ENCODE measurements around the gene VWA1. TPM values are rescaled to one million over a fixed set of nuclear protein-coding genes. Genes with fewer than 3 reads are reported as not detected.

Gene VWA1
- total and polyA plus RNA-seq, 4 donors: 51.7 to 94.3 (median 69.1) TPM

GRCh38 chr1:1420654-1421141 is 14.8 kb upstream of the VWA1 start:
- no peak for ATAC-seq (ENCODE audit: insufficient read depth, low FRiP score)
- no peak overlapping the region for H3K9ac ChIP-seq (ENCODE audit: insufficient read depth in 1 of 2, low read length in 2 of 2)
- H3K27me3 ChIP-seq (ENCODE audit: control insufficient read depth in 3 of 3, insufficient read depth in 3 of 3, low read length in 2 of 3): no peaks in the 10 kb centered on the region
- H3K36me3 ChIP-seq (ENCODE audit: control insufficient read depth in 4 of 4, insufficient read depth in 4 of 4, low read length in 4 of 4): no peaks in the 10 kb centered on the region
- no peak for DNase-seq
- H3K4me1 ChIP-seq (ENCODE audit: control insufficient read depth in 5 of 5, insufficient read depth in 5 of 5, low read length in 5 of 5): peaks cover 0 to 24% (median 0%) of the 10 kb centered on the region in 5 donors
- TF ChIP-seq CTCF (IDR thresholded peaks at IDR 0.05; ENCODE audit: control extremely low read depth, extremely low read depth): no peak
- WGBS, 2 donors: 67 to 86% methylated on average over 12 of the region's 12 CpGs
- peak overlapping the region; percentile 18 for H3K4me3 ChIP-seq
- peaks cover 0 to 2% (median 0%) of the 10 kb centered on the region in 4 donors for H3K9me3 ChIP-seq (ENCODE audit: control insufficient read depth in 4 of 4, insufficient read depth in 3 of 4, low read length in 3 of 4)
- H3K27ac ChIP-seq (ENCODE audit: low read depth in 1 of 2, low read length in 1 of 2): peak overlapping the region in 1 of 2 donors; percentile 83

GRCh38 chr1:1421147-1421906 is 14.2 kb upstream of the VWA1 start, which contains the start of gene ANKRD65:
ANKRD65 (minus strand) TSS chr1:1421276; CDS start chr1:1421005, 271 bp downstream.
- Histone ChIP-seq H3K9ac (ENCODE audit: insufficient read depth in 1 of 2, low read length in 2 of 2) (no peak within 1 kb of the TSS), H3K4me3 (peak within 1 kb of the TSS; percentile 49), H3K9me3 (ENCODE audit: control insufficient read depth in 4 of 4, insufficient read depth in 3 of 4, low read length in 3 of 4) (peaks cover 0 to 2% (median 0%) of the 10 kb centered on the region in 4 donors), H3K27ac (ENCODE audit: low read depth in 1 of 2, low read length in 1 of 2) (peak within 1 kb of the TSS in 1 of 2 donors; percentile 83), H3K4me1 (ENCODE audit: control insufficient read depth in 5 of 5, insufficient read depth in 5 of 5, low read length in 5 of 5) (peaks cover 0 to 24% (median 0%) of the 10 kb centered on the region in 5 donors), H3K36me3 (ENCODE audit: control insufficient read depth in 4 of 4, insufficient read depth in 4 of 4, low read length in 4 of 4) (no peaks in the 10 kb centered on the region), H3K27me3 (ENCODE audit: control insufficient read depth in 3 of 3, insufficient read depth in 3 of 3, low read length in 2 of 3) (no peaks in the 10 kb centered on the region)
- DNase-seq (peak in 1 of 3 donors; percentile 52), ATAC-seq (ENCODE audit: insufficient read depth, low FRiP score) (peak; percentile 43)
- 69 to 85% methylated on average over 16 to 18 of the region's 18 CpGs for WGBS, 2 donors
- TF ChIP-seq CTCF (IDR thresholded peaks at IDR 0.05; ENCODE audit: control extremely low read depth, extremely low read depth): no peak

GRCh38 chr1:1421907-1422464 is 13.5 kb upstream of the VWA1 start:
- H3K9ac ChIP-seq (ENCODE audit: insufficient read depth in 1 of 2, low read length in 2 of 2): peak overlapping the region in 1 of 2 donors; percentile 23
- H3K9me3 ChIP-seq (ENCODE audit: control insufficient read depth in 4 of 4, insufficient read depth in 3 of 4, low read length in 3 of 4): peaks cover 0 to 2% (median 0%) of the 10 kb centered on the region in 4 donors
- no peak overlapping the region for H3K27ac ChIP-seq (ENCODE audit: low read depth in 1 of 2, low read length in 1 of 2)
- no peak for TF ChIP-seq CTCF (IDR thresholded peaks at IDR 0.05; ENCODE audit: control extremely low read depth, extremely low read depth)
- H3K4me3 ChIP-seq: no peak overlapping the region
- H3K4me1 ChIP-seq (ENCODE audit: control insufficient read depth in 5 of 5, insufficient read depth in 5 of 5, low read length in 5 of 5): peaks cover 0 to 28% (median 0%) of the 10 kb centered on the region in 5 donors
- no peaks in the 10 kb centered on the region for H3K36me3 ChIP-seq (ENCODE audit: control insufficient read depth in 4 of 4, insufficient read depth in 4 of 4, low read length in 4 of 4)
- DNase-seq: no peak
- H3K27me3 ChIP-seq (ENCODE audit: control insufficient read depth in 3 of 3, insufficient read depth in 3 of 3, low read length in 2 of 3): no peaks in the 10 kb centered on the region
- ATAC-seq (ENCODE audit: insufficient read depth, low FRiP score): no peak
- WGBS, 2 donors: 77 to 87% methylated on average over 7 of the region's 7 CpGs

All from lung (tissue), 12 donors.